DND-41 (cell line): ENCODE data around the gene MAN2A1.

Experiments
- CTCF ChIP-seq: IDR thresholded peaks from 2 replicates; pipeline ENCODE4 v1.5.1; 2012; ENCODE audit warnings: borderline replicate concordance, low read length, moderate library complexity, mild to moderate bottlenecking; ENCODE audit not compliant: poor library complexity, severe bottlenecking; ENCODE audit errors: extremely low read depth
- EZH2 ChIP-seq: IDR thresholded peaks from 3 replicates; pipeline ENCODE4 v1.6.1; 2012; ENCODE audit warnings: borderline replicate concordance, low read depth, mild to moderate bottlenecking, moderate library complexity, low read length, inconsistent platforms; ENCODE audit not compliant: severe bottlenecking

GRCh38 chr5:109767184-109767995 is 77.7 kb downstream of the MAN2A1 start:
- TF ChIP-seq CTCF (no peak), EZH2 (no peak)
